ENCODE data around the gene EML2.
A peak's percentile ranks its signal among the peaks of the same experiment; 100 is the strongest.

Gene EML2

DNA sequence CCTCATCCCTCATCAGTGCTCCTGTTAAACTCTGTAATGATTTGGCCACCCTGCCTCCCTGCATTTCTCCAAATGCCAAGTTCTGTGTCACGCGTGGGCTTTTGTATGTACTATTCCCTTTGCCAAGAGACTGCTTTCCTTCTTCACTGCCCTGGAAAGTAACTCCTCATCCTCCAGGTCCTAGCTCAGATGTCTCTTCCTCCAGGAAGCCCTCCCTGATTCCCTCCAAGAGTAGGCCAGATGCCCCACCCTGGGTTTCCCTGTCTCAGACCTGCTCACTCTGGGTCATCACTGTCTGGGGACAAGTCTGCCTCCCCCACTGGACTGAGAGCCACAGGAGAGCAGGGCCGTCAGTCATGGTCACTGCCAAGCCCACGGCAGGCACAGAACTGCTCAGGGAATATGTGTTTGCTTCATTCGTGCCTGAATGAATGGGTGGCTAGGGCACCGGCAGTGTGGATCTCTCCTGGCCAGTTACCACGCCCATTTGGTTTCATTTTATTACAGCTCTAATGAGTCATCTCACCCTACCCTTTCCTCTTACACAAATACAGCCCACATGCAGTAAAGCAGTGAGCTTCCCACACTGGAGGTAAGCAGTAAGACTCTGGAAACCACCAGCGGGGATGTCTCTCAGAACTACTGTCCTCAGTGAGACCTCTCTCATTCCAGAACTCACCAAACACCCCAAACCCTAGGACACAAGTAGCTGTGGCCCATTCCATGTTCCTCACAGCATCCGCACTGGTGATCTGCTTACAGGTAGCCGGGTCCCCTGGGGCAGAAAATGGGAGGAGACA is 25.1 kb downstream of the EML2 start:
- peak; percentile 15 for DNase-seq

DNA sequence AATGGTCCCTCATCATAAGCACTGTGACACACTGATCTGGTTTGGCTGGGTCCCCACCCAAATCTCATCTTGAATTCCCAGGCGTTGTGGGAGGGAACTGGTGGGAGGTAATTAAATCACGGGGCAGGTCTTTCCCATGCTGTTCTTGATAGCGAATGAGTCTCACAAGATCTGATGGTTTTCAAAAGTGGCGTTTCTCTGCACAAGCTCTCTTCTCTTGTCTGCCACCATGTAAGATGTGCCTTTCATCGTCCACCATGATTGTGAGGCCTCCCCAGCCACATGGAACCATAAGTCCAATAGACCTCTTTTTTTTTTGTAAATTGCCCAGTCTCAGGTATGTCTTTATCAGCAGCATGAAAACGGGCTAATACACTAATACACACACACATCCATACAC is 30.2 kb downstream of the EML2 start:
- DNase-seq = no peak

DNA sequence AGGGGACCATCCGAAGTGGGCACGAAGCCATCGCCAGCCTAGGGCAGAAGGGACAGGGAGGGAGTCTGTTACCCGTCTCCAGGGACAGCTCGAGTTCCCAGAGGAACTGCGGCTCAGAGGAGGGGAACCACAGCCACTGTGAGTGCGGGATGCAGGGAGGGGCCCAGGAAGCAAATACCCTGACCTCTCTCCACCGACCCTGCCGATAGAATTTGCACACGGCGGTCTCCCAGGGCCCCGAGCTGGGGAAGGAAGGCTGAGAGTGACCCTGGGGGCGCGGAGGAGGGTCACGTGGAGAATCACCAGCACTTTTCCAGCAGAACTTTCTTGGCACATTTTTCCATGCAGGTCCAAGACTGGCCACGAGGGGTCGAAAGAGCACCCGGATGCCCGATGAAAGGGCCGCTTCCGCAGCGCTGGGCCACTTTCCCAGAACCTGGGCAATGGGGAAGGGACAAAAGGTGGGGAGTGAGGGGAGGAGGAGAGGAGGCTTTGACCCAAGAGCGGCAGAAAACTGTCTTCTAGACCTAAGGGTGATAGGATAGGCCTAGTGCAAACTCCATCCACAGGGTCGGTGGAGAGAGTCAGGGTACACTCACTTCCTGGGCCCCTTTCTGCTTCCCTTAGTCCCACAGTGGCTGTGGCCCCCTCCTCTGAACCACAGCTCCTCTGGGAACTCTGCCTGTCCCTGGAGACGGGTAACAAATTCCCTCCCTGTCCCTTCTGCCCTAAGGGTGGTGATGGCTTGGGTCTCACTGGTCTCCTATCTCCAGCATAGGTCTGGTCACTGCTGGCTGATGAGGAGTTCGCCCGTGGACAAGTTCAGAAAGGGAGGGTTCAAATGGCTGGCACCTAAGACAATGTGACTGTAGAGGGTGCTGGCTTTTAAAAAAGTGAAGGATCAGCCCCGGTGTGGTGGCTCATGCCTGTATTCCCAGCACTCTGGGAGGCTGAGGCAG is 31.8 kb downstream of the EML2 start:
- DNase-seq = peak; percentile 19

DNA sequence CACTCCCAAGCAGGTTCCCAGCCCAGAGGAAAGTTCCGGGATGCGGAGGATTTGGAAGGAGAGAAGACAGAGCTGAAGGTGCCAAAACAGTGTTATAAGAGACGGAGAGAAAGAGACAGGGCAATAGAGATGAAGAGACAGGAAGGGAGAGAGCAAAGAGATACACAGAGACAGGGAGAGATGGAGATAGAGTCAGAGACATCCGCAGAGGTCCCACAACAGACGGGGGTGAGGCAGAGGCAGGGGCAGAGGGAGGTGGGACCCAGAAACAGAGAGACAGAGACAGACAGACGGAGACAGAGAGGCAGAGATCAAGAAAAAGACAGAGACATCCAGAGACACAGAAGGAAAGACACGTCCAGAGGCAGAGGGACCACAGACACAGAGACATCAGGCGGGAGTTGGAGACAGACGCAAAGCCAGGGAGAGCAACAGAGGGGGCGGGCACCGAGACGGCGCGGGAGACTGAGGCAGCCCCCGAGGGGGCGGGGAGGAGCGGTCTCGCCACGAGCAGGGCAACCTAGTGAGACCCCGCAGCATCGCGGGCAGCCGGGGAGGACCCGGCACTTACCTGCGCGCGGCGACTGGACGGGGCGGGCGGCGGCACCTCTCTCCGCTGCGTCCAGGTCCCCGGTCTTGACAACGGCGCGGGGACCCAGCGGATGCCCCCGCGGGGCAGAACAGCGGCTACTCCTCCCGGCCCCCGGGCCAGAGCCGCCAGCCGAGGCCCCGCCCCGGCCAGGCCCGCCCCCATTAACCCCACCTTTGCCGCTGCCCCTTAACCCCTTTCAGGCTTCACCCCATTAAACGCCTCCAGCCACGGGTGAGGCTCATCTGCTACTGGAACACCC is 37.4 kb downstream of the EML2 start, which contains the start of gene GPR4:
TSS of gene GPR4 (minus strand) at position 689 of the 851 bp plus-strand sequence. CDS start 10,346 bp downstream, outside the sequence.
- DNase-seq = no peak

GRCh38 chr19:45601115-45601514 is 38.1 kb downstream of the EML2 start:
- no peak for DNase-seq

DNA sequence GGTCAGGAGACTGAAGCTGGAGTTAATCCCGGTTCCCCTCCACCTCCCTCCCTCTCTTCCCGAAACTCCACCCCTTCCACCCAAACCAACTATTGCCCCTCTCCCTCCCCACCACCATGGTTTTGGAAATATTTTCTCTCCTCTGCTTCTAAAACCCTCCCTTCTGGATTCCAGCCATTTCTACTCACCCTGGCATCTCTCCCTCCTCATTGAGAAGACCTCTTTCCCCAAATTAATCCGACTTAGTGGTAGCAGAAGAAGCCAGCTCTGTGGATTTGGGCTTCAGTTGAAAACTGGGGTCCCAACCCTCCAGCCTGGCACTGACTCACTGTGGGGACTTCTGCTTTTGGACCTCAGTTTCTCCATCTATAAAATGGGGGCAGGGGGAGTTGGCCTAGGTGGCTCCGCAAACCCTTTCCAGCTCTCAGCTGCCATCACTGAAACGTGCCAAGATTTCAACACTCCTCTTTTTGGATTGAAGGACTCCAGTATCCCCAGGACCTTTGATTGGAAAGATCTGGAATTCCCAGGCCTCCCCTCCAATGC is 38.8 kb downstream of the EML2 start:
- DNase-seq = no peak

DNA sequence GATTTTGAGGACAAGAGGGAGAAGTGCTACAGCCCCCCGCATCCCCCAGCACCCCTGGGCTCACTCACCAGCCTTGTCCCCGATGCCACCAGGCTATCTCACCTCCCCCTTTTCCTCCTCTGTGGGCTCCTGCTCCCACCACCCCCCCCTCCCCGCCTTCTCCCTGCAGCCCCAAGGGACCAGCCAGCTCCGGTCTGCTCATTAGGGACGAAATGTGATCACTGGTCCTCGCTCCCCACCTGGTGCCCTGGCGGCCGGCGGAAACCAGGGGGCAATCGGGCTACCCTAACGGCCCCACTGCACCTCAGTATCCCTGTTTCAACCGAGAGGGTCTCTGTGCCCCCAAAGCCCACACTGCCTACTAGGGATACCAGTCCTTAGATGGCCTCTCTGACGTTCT is 39.9 kb downstream of the EML2 start:
- DNase-seq = no peak

- DNase-seq = no peak
Measured at GRCh38 chr19:45598267-45599001, 40.8 kb downstream of the EML2 start.

DNA sequence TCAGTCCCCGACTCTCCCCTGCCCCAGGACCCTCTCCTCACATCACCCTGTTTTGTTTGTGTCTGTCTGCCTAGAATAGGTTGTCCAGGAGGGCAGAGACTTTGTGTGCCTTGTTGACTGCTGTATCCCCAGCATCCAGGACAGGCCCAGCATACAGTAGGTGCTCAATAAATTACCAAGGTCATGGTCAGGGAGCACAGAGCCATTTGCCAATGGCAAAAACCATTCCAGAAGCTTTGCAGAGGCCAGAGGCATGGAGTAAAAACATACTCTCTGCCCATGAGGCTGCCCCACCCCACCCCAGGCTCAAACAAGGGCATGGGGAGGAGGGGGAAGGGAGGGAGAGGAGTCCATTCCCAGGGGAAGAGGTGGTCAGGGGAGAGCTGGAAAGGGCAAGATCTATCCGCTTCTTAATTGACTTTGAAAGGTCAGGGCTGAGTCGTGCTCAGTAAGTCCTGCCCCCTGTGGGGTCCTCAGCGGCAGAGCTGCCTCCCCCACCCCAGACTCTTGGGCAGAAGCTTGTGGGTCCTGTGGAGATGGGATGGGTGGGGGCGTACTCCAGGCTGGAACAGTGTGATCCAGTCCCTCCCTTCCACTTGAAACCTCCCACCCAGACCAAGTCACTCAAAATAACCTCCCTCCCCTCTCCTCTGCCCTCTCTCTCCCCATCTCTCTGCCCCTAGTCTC is 41.6 kb downstream of the EML2 start:
- no peak for DNase-seq

- no peak for DNase-seq
Measured at GRCh38 chr19:45595814-45596213, 43.4 kb downstream of the EML2 start.

DNA sequence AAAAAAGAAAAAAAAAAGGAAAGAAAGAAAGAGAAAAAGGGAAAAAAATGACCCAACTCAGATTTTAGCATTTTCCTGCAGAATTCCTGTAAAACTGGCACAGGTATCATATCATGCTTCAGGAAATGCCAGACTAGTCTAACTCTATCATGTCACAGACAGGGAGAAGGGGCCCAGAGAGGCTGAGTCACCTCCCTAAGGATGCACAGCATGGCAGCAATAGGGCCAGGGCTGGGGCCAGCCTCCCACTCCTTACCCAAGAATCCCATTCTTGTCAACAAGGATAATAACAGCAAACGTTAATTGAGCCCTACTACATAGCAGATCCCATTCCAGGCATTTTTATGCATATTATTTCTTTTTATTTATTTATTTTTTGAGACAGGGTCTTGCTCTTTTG is 45.7 kb downstream of the EML2 start:
- DNase-seq = no peak

DNA sequence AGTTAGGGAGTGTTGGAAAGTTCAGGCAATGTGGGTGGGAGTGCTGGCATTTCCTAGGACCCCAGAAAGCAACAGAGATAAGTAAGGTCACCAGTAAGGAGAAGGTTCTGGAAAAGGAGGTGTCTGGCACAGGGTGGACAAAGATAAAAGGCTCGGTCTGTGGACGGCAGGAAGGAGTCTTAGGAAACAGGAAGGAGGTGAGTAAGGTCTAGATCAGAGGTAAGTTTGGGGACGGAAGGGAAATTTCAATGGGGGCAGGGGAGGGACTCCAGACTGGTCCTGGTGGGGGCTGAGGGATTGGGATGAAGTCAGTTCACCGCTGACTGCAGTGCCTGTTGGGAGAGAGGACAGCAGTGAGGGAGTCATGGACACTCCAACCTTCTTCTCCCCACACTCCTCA is 46.8 kb downstream of the EML2 start:
- DNase-seq = no peak

DNA sequence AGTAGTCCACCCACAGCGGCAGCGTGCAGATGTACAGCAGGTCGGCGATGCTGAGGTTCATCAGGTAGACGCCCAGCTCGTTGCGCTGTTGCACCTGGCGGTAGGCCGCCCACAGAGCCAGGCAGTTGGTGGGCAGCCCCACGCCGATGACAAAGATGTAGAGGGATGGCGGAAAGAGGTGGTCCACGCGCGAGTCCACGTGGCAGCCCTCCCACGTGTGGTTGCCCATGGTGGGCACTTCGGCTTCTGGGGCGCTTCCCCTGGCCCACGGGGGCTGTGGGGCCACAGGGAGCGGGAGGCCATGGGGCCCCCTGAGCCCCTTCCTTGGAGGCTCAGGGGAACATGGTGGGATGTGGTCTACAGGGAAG is 47.6 kb downstream of the EML2 start:
- DNase-seq = no peak

- peak; percentile 47 for DNase-seq
Measured at GRCh38 chr19:45591004-45591637, 48.1 kb downstream of the EML2 start.

DNA sequence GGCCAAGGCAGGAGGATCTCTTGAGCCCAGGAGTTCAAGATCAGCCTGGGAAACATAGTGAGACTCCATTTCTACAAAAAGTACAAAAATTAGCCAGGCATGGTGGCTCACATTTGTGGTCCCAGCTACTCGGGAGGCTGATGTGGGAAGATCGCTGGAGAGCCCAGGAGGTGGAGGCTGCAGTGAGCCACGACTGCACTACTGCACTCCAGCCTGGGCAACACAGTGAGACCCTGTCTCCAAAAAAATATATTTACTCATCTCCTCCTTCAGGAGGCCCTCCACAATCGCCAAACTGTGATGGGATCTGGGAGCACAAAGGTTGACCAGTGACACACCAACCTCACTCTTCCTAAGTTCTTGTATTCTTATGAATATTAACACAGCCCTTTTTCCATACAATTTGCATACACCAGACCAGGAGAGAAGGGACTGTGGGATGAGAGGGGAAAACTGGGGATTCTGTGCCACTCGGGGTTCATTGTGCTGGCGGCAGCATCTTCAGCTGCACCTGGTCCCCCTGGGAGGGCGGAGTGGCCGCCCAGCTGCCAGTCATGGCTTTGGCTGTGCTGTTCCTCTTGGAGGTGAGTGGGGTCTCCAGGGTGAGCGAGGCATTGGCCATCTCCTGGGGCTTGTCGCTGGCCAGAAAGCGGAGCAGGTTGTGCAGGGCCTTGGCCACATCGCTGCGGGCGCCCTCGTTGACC is 48.7 kb downstream of the EML2 start:
- no peak for DNase-seq

- no peak for DNase-seq
Measured at GRCh38 chr19:45589768-45590167, 49.4 kb downstream of the EML2 start.

GRCh38 chr19:45587873-45588272 is 51.3 kb downstream of the EML2 start:
- DNase-seq = no peak

DNA sequence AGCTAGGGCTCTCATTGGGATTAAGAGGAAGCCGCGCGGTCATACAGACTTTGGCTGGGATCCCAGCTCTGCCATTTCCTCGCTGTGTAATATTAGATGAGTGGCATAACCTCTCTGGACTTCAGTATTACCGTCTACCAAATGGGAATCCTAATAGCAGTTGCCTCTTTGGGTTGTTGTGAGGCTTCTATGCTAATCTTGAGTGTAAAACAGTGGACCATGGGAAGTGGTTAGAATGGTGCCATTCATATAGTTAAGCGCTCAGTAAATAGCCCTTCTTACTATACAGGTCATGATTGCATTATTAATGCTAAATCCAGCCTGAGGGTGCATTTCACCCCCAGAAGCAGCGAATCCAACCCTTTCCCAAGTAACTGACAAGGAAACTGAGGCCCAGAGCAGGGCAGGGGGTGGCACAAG is 54.0 kb downstream of the EML2 start:
- DNase-seq = no peak

- DNase-seq = peak; percentile 99
Measured at GRCh38 chr19:45584332-45585157, 54.7 kb downstream of the EML2 start, which contains the start of gene OPA3. TSS of gene OPA3 (minus strand) at chr19:45584802. CDS start at chr19:45584764, 38 bp downstream.

Data from DMS153 (cell line).